Measurements from ENCODE around the gene KLHL33.
"Not testable (repeated sequence)": the region's sequence is repeated elsewhere in the genome, so short reads cannot be mapped to it uniquely, and the experiment has no call there.

Gene KLHL33

DNA sequence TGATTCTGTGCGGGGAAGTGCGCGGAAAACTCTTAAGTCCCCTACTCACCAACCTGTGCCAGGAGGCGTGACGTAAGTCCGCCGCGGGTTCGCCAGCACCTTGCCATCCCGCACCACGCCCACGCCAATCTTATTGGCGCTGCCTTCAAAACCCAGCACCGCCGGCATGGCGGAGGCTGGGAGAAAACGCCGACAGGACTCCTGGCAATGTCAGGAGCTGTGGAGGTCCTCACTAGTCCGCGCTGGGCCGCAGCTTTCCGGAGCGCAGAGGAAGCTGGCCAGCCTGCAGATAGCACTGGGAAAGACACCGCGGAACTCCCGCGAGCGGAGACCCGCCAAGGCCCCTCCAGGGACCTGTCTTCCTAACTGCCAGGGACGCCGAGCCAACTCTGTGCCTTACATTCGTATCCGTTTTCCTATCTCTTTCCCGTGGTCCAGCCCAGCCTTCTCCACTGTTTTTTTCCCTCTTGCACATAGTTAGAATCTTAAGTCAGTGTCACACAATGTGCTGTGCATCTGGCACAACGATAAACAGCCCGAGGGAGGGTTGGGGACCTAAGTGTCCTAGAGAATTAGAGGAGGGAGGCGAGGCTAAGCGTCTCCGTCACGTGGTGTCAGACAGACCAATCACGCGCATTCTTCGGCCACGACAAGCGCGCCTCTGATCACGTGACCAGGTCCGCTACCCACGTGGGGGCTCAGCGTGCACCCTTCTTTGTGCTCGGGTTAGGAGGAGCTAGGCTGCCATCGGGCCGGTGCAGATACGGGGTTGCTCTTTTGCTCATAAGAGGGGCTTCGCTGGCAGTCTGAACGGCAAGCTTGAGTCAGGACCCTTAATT is 18.8 kb upstream of the KLHL33 start, which contains the start of the genes APEX1 and OSGEP:
APEX1 (plus strand) TSS at position 711 of the 839 bp plus-strand sequence. CDS start 420 bp downstream, outside the sequence.
OSGEP (minus strand) TSS at position 297 of the 839 bp plus-strand sequence; CDS start at position 168, 129 bp downstream.
- H3K9me3 ChIP-seq, result no peaks in the 10 kb centered on the region
- H3K27me3 ChIP-seq, result no peaks in the 10 kb centered on the region
- peak; percentile 98 for DNase-seq
- H3K4me3 ChIP-seq (ENCODE audit: low read depth, low read length), result peak within 1 kb of the TSS; percentile 97
- H3K4me1 ChIP-seq, result no peaks in the 10 kb centered on the region
- TF ChIP-seq, protein P1, sequence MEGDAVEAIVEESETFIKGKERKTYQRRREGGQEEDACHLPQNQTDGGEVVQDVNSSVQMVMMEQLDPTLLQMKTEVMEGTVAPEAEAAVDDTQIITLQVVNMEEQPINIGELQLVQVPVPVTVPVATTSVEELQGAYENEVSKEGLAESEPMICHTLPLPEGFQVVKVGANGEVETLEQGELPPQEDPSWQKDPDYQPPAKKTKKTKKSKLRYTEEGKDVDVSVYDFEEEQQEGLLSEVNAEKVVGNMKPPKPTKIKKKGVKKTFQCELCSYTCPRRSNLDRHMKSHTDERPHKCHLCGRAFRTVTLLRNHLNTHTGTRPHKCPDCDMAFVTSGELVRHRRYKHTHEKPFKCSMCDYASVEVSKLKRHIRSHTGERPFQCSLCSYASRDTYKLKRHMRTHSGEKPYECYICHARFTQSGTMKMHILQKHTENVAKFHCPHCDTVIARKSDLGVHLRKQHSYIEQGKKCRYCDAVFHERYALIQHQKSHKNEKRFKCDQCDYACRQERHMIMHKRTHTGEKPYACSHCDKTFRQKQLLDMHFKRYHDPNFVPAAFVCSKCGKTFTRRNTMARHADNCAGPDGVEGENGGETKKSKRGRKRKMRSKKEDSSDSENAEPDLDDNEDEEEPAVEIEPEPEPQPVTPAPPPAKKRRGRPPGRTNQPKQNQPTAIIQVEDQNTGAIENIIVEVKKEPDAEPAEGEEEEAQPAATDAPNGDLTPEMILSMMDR (IDR thresholded peaks at IDR 0.05; ENCODE audit: low read depth, low read length), result no peak
- peaks cover 51% of the 10 kb centered on the region for H3K36me3 ChIP-seq

DNA sequence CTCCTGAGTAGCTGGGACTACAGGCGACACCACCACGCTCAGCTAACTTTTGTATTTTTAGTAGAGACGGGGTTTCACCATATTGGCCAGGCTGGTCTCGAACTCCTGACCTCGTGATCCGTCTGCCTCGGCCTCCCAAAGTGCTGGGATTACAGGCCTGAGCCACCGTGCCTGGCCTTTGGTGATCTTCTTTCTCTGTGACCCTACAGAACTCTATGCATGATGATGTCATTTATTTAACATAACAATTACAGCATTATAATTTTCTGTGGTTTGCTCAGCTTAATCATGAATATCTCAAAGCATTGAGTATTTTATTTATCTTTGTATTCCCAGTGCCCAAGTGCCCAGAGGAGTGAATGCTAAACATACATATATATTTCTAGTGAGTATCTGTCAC is 16.9 kb upstream of the KLHL33 start:
- H3K9me3 ChIP-seq; DNase-seq; H3K4me1 ChIP-seq; H3K27me3 ChIP-seq; H3K4me3 ChIP-seq (ENCODE audit: low read depth, low read length): not testable (repeated sequence)
- peaks cover 56% of the 10 kb centered on the region for H3K36me3 ChIP-seq

DNA sequence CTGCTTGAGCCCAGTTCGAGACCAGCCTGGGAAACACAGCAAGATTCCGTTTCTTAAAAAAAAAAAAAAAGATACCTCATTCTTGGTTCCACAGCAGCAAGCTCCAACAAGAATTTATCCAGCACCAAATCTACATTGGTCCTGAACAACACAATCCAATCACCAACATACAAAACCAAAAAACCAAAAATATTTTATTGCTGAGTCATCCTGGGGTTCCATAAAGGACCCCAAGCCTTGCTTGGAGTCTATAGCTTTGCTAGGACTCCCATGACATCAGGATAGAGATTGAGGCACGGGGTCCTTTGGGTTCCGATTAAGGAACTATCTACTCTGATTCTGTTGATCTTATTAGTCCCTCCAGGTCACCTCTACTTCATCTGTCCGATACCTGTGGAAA is 10.9 kb upstream of the KLHL33 start:
- H3K4me3 ChIP-seq (ENCODE audit: low read depth, low read length), result no peak overlapping the region
- no peaks in the 10 kb centered on the region for H3K4me1 ChIP-seq
- TF ChIP-seq, protein P1 (IDR thresholded peaks at IDR 0.05; ENCODE audit: low read depth, low read length), result no peak
- no peak for DNase-seq
- H3K9me3 ChIP-seq, result no peaks in the 10 kb centered on the region
- no peaks in the 10 kb centered on the region for H3K27me3 ChIP-seq
- H3K36me3 ChIP-seq, result peaks cover 47% of the 10 kb centered on the region

DNA sequence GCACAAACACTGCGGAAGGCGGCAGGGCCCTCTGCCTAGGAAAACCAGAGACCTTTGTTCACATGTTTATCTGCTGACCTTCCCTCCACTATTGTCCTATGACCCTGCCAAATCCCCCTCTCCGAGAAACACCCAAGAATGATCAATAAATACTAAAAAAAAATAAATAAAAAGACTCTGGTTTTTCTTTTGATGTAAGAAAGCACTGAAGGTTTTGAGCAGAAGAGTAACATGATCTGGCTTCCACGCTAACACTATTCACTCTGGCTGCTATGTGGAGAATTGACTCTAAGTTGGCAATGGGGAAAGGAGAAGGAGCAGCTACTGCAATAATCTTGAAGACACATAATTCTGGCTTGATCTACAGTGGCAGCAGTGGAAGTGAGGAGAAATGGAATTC is 7.7 kb upstream of the KLHL33 start:
- H3K36me3 ChIP-seq, result peaks cover 24% of the 10 kb centered on the region
- not testable (repeated sequence) for H3K4me3 ChIP-seq (ENCODE audit: low read depth, low read length); H3K9me3 ChIP-seq; DNase-seq; H3K27me3 ChIP-seq; H3K4me1 ChIP-seq

DNA sequence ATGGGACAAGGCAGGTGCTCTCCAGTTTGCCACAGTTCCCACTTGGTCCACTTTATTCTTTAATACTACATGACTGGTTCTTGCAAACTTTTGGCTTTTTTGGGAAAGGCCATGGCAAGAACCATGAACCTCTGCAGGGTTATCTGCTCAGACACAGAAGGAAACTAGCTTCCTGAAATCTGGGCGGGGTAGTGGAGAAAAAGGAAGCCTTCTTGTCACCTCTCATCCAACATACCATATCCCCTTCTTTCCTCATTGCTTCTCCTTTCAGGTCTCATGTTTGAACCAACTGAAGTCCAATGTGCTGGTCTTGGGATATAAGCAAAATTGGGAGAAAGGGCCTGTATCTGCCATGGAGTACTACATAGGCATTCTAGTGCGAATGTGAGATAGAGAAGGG is 5.5 kb upstream of the KLHL33 start:
- H3K27me3 ChIP-seq, result peaks cover 11% of the 10 kb centered on the region; the same call in 1 of the 2 replicates
- peaks cover 4% of the 10 kb centered on the region for H3K36me3 ChIP-seq
- H3K9me3 ChIP-seq, result no peaks in the 10 kb centered on the region
- H3K4me1 ChIP-seq, result no peaks in the 10 kb centered on the region
- no peak for DNase-seq
- TF ChIP-seq, protein P1 (IDR thresholded peaks at IDR 0.05; ENCODE audit: low read depth, low read length), result no peak
- H3K4me3 ChIP-seq (ENCODE audit: low read depth, low read length), result no peak overlapping the region

DNA sequence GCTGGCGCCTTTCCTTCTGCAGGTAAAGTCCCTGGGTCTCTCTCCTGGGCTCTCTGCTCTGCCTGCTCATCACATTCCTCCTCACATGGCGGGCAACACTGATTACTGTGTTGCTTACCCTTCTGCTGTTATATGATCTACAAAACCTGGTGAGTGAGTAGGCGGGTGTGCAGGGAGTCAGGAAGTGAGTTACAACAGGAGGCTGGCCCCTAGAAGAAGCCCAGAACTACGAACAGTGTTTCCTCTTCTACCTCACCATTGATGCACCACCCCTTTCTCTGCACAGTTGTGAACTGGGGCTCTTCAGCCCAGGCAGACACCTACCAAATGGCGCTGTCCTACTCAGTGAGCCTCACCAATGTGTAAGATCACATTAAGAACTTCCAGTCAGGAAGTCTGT is 4.9 kb upstream of the KLHL33 start:
- no peaks in the 10 kb centered on the region for H3K36me3 ChIP-seq
- H3K27me3 ChIP-seq, result peaks cover 11% of the 10 kb centered on the region; the same call in 1 of the 2 replicates
- H3K4me3 ChIP-seq (ENCODE audit: low read depth, low read length), result no peak overlapping the region
- no peaks in the 10 kb centered on the region for H3K9me3 ChIP-seq
- H3K4me1 ChIP-seq, result no peaks in the 10 kb centered on the region
- TF ChIP-seq, protein P1 (IDR thresholded peaks at IDR 0.05; ENCODE audit: low read depth, low read length), result no peak
- no peak for DNase-seq

DNA sequence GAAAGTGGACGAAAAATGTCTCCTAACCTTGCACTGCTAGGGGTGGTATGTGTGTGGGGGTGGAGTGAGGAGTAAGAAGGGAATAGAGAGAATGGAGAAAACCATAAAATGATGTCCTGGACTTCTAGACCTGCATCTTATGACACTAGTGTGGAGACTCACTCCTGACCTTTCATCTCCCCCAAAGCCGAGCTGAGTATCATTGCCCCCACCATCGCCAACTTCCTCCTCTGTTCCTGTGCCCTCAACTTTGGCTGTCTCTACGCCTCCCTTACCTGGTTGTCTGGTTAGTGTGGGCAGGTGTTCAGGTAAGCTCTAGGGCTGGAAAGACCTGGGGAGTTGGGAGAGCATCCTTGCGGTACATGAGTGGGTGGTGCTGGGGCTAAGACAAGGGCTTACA is 4.5 kb upstream of the KLHL33 start:
- TF ChIP-seq, protein P1 (IDR thresholded peaks at IDR 0.05; ENCODE audit: low read depth, low read length), result no peak
- Histone ChIP-seq H3K4me3 (ENCODE audit: low read depth, low read length) (no peak overlapping the region), H3K9me3 (no peaks in the 10 kb centered on the region), H3K27me3 (peaks cover 11% of the 10 kb centered on the region; the same call in 1 of the 2 replicates), H3K36me3 (no peaks in the 10 kb centered on the region), H3K4me1 (no peaks in the 10 kb centered on the region)
- DNase-seq, result no peak

All from BE2C (cell line).